Measurements from ENCODE around the gene PTER.

The PTER gene

DNA sequence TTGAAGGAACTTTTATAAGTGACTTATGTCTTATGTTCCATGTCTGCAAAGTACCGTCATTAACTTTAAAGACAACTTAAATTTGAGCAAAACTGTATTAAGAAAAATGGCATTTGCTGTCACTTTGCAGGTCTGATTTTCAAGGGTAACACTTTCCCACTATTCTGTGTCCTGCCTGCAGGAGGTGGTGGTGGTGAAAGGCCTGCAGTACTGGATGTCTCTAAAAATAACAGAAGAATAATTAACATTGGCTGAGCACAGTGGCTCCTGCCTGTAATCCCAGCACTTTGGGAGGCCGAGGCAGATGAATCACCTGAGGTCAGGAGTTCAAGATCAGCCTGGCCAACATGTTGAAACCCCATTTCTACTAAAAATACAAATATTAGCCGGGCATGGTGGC, 13.2 kb upstream of the PTER start:
- no peaks in the 10 kb centered on the region for H3K9me2 ChIP-seq (replicated peaks; ENCODE audit: insufficient read depth, low read length)
- H3K79me2 ChIP-seq (ENCODE audit: low read length), result no peaks in the 10 kb centered on the region
- H3K4me3 ChIP-seq (ENCODE audit: low read length), result no peak overlapping the region
- H3F3A ChIP-seq (ENCODE audit: insufficient read depth, low read length), result no peaks in the 10 kb centered on the region
- no peaks in the 10 kb centered on the region for H4K20me1 ChIP-seq (ENCODE audit: insufficient read depth, low read length)
- no peaks in the 10 kb centered on the region for H3K36me3 ChIP-seq (replicated peaks; ENCODE audit: insufficient read depth, low read length)
- H3K9me3 ChIP-seq (replicated peaks; ENCODE audit: insufficient read depth, low read length), result no peaks in the 10 kb centered on the region
- H3K4me1 ChIP-seq (ENCODE audit: low read length), result no peaks in the 10 kb centered on the region
- no peak overlapping the region for H3K9ac ChIP-seq (ENCODE audit: low read length)
- TF ChIP-seq EZH2phosphoT487 (IDR thresholded peaks at IDR 0.05; ENCODE audit: low read length) (no peak), EZH2 (optimal IDR thresholded peaks at IDR 0.05; ENCODE audit: low read depth, low read length) (no peak)
- TF ChIP-seq, protein P1, sequence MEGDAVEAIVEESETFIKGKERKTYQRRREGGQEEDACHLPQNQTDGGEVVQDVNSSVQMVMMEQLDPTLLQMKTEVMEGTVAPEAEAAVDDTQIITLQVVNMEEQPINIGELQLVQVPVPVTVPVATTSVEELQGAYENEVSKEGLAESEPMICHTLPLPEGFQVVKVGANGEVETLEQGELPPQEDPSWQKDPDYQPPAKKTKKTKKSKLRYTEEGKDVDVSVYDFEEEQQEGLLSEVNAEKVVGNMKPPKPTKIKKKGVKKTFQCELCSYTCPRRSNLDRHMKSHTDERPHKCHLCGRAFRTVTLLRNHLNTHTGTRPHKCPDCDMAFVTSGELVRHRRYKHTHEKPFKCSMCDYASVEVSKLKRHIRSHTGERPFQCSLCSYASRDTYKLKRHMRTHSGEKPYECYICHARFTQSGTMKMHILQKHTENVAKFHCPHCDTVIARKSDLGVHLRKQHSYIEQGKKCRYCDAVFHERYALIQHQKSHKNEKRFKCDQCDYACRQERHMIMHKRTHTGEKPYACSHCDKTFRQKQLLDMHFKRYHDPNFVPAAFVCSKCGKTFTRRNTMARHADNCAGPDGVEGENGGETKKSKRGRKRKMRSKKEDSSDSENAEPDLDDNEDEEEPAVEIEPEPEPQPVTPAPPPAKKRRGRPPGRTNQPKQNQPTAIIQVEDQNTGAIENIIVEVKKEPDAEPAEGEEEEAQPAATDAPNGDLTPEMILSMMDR (IDR thresholded peaks at IDR 0.05; ENCODE audit: low read length), result no peak
- no peak overlapping the region for H2AFZ ChIP-seq (ENCODE audit: low read length)
- no peak overlapping the region for H3K4me2 ChIP-seq (ENCODE audit: low read depth, low read length)
- H3K27me3 ChIP-seq (replicated peaks; ENCODE audit: insufficient read depth, low read length), result no peaks in the 10 kb centered on the region
- no peak for DNase-seq
- H3K27ac ChIP-seq (ENCODE audit: low read length), result no peak overlapping the region

DNA sequence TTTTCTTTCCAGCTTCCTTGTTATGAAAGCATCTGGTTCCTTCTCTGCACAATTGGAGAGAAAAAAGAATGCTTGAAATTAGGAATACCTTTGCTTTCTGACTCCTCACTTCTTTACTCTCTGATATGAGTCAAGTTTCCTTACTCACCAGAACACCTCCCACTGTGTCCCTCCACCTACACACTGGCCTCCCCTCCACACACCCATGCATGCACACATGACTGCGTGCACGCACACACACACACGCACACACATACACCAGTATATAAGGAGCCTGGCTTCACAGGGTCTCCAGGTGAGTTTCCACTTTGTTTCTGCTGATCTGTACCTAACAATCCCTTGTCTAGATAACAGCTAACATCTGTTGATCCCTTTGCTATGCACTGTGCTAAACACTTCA, 11.4 kb upstream of the PTER start:
- Histone ChIP-seq H3K9me2 (replicated peaks; ENCODE audit: insufficient read depth, low read length) (no peaks in the 10 kb centered on the region), H3K36me3 (replicated peaks; ENCODE audit: insufficient read depth, low read length) (no peaks in the 10 kb centered on the region), H3K4me2 (ENCODE audit: low read depth, low read length) (no peak overlapping the region), H3K79me2 (ENCODE audit: low read length) (no peaks in the 10 kb centered on the region), H3K9me3 (replicated peaks; ENCODE audit: insufficient read depth, low read length) (no peaks in the 10 kb centered on the region), H3K4me1 (ENCODE audit: low read length) (no peaks in the 10 kb centered on the region), H3F3A (ENCODE audit: insufficient read depth, low read length) (no peaks in the 10 kb centered on the region), H3K27ac (ENCODE audit: low read length) (no peak overlapping the region), H2AFZ (ENCODE audit: low read length) (no peak overlapping the region), H4K20me1 (ENCODE audit: insufficient read depth, low read length) (no peaks in the 10 kb centered on the region), H3K4me3 (ENCODE audit: low read length) (no peak overlapping the region), H3K9ac (ENCODE audit: low read length) (no peak overlapping the region), H3K27me3 (replicated peaks; ENCODE audit: insufficient read depth, low read length) (no peaks in the 10 kb centered on the region)
- no peak for DNase-seq
- TF ChIP-seq, protein P1 (IDR thresholded peaks at IDR 0.05; ENCODE audit: low read length), result no peak
- TF ChIP-seq EZH2phosphoT487 (IDR thresholded peaks at IDR 0.05; ENCODE audit: low read length) (no peak), EZH2 (optimal IDR thresholded peaks at IDR 0.05; ENCODE audit: low read depth, low read length) (no peak)

DNA sequence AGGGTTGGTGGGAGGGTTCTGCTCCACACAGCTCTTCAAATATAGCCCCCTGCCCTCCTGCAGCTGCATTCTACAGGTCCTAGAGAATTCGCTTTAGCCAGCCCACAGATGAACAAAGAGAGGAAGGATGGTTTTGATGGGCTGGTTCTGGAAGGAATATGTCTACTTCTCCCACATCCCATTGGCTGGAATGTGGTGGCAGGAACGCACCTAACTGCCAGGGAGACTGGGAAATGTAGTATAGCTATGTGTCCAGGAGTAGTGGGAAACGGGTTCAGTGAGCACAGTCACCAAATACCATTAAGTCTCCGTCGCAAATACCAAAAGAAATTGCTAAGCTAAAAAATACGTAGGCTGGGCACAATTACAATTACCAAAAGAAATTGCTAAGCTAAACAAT, 7.3 kb upstream of the PTER start:
- TF ChIP-seq, protein P1 (IDR thresholded peaks at IDR 0.05; ENCODE audit: low read length), result no peak
- TF ChIP-seq EZH2phosphoT487 (IDR thresholded peaks at IDR 0.05; ENCODE audit: low read length) (no peak), EZH2 (optimal IDR thresholded peaks at IDR 0.05; ENCODE audit: low read depth, low read length) (no peak)
- H3K4me1 ChIP-seq (ENCODE audit: low read length), result no peaks in the 10 kb centered on the region
- H3K36me3 ChIP-seq (replicated peaks; ENCODE audit: insufficient read depth, low read length), result no peaks in the 10 kb centered on the region
- H3F3A ChIP-seq (ENCODE audit: insufficient read depth, low read length), result no peaks in the 10 kb centered on the region
- H3K79me2 ChIP-seq (ENCODE audit: low read length), result no peaks in the 10 kb centered on the region
- no peak overlapping the region for H2AFZ ChIP-seq (ENCODE audit: low read length)
- no peaks in the 10 kb centered on the region for H3K27me3 ChIP-seq (replicated peaks; ENCODE audit: insufficient read depth, low read length)
- no peaks in the 10 kb centered on the region for H4K20me1 ChIP-seq (ENCODE audit: insufficient read depth, low read length)
- no peak overlapping the region for H3K4me2 ChIP-seq (ENCODE audit: low read depth, low read length)
- H3K27ac ChIP-seq (ENCODE audit: low read length), result no peak overlapping the region
- DNase-seq, result no peak
- no peaks in the 10 kb centered on the region for H3K9me3 ChIP-seq (replicated peaks; ENCODE audit: insufficient read depth, low read length)
- H3K9me2 ChIP-seq (replicated peaks; ENCODE audit: insufficient read depth, low read length), result no peaks in the 10 kb centered on the region
- no peak overlapping the region for H3K9ac ChIP-seq (ENCODE audit: low read length)
- H3K4me3 ChIP-seq (ENCODE audit: low read length), result no peak overlapping the region
